Neural cell (in vitro differentiated cells): Measurements from ENCODE around the gene ANK2.

Source experiments
- EP300 ChIP-seq: fragments of 450-650 bp; conservative IDR thresholded peaks from 2 replicates; pipeline ENCODE4 v1.6.1; 2014; ENCODE audit warnings: antibody characterized with exemption, mild to moderate bottlenecking, moderate library complexity; ENCODE audit not compliant: poor library complexity, severe bottlenecking
- POLR2AphosphoS5 ChIP-seq: IDR thresholded peaks from 2 replicates; pipeline ENCODE4 v1.6.1; 2012
- SMC3 ChIP-seq: fragments of 450-650 bp; conservative IDR thresholded peaks from 2 replicates; pipeline ENCODE4 v1.6.1; 2014; ENCODE audit warnings: antibody characterized with exemption, mild to moderate bottlenecking, moderate library complexity; ENCODE audit not compliant: poor library complexity
- TAF1 ChIP-seq: IDR thresholded peaks from 2 replicates; pipeline ENCODE4 v1.6.1; 2012; ENCODE audit warnings: low read depth
- TF ChIP-seq, protein P1 (sequence below): fragments of 450-650 bp; IDR thresholded peaks from 2 replicates; pipeline ENCODE4 v1.5.1; 2014; ENCODE audit warnings: antibody characterized with exemption, mild to moderate bottlenecking, moderate library complexity; ENCODE audit not compliant: poor library complexity, severe bottlenecking
- TF ChIP-seq, protein P2 (sequence below): IDR thresholded peaks from 2 replicates; pipeline ENCODE4 v1.6.1; 2012; ENCODE audit warnings: borderline replicate concordance

DNA sequence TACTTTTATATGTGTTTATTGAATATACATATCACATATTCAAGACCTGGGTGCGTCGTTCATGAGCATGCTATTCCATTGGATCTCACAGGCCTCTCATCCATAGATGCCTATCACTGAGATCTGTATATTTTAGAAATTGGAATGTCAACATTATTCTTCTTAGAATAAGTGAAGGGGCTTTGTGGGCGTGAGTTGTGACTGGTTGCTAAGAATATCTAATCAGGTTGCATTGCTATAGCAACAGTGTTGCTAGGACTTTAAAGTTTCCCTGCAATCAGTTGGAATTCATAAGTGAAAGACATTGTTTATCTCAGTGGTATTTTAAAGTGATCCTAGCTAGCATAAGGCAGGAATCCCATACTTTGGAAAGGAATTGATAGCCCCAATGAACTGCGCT lies 36.7 kb upstream of the ANK2 start:
- TF ChIP-seq, protein P1, sequence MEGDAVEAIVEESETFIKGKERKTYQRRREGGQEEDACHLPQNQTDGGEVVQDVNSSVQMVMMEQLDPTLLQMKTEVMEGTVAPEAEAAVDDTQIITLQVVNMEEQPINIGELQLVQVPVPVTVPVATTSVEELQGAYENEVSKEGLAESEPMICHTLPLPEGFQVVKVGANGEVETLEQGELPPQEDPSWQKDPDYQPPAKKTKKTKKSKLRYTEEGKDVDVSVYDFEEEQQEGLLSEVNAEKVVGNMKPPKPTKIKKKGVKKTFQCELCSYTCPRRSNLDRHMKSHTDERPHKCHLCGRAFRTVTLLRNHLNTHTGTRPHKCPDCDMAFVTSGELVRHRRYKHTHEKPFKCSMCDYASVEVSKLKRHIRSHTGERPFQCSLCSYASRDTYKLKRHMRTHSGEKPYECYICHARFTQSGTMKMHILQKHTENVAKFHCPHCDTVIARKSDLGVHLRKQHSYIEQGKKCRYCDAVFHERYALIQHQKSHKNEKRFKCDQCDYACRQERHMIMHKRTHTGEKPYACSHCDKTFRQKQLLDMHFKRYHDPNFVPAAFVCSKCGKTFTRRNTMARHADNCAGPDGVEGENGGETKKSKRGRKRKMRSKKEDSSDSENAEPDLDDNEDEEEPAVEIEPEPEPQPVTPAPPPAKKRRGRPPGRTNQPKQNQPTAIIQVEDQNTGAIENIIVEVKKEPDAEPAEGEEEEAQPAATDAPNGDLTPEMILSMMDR: no peak
- TF ChIP-seq POLR2AphosphoS5 (peak; percentile 44), EP300 (peak; percentile 60), TAF1 (no peak), SMC3 (no peak)
- TF ChIP-seq, protein P2, sequence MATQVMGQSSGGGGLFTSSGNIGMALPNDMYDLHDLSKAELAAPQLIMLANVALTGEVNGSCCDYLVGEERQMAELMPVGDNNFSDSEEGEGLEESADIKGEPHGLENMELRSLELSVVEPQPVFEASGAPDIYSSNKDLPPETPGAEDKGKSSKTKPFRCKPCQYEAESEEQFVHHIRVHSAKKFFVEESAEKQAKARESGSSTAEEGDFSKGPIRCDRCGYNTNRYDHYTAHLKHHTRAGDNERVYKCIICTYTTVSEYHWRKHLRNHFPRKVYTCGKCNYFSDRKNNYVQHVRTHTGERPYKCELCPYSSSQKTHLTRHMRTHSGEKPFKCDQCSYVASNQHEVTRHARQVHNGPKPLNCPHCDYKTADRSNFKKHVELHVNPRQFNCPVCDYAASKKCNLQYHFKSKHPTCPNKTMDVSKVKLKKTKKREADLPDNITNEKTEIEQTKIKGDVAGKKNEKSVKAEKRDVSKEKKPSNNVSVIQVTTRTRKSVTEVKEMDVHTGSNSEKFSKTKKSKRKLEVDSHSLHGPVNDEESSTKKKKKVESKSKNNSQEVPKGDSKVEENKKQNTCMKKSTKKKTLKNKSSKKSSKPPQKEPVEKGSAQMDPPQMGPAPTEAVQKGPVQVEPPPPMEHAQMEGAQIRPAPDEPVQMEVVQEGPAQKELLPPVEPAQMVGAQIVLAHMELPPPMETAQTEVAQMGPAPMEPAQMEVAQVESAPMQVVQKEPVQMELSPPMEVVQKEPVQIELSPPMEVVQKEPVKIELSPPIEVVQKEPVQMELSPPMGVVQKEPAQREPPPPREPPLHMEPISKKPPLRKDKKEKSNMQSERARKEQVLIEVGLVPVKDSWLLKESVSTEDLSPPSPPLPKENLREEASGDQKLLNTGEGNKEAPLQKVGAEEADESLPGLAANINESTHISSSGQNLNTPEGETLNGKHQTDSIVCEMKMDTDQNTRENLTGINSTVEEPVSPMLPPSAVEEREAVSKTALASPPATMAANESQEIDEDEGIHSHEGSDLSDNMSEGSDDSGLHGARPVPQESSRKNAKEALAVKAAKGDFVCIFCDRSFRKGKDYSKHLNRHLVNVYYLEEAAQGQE: no peak
